Ovary (tissue), 9 donors: ENCODE data around the gene TBC1D5. TPM values are rescaled to one million over a fixed set of nuclear protein-coding genes. Genes with fewer than 3 reads are reported as not detected.

ENCODE experiments used
- DNase-seq, 5 donors: peaks; one replicate each; pipeline ENCODE4 v3.0.0-alpha.2; 2019 to 2020
- H3K27ac ChIP-seq, 2 donors: fragments of 200-600 bp; one replicate each; pipeline versions ENCODE4 v1.5.1 to v1.8.0; 2019 to 2022
- H3K27me3 ChIP-seq: fragments of 200-600 bp; one replicate; pipeline ENCODE4 v1.8.0; 2022
- H3K36me3 ChIP-seq: fragments of 200-600 bp; sonication (generic); one replicate; pipeline ENCODE4 v1.5.1; 2019
- H3K4me1 ChIP-seq: one replicate; pipeline ENCODE4 v1.8.1; 2013; ENCODE audit warnings: mild to moderate bottlenecking, moderate library complexity; ENCODE audit not compliant: insufficient read depth
- H3K4me3 ChIP-seq: fragments of 200-600 bp; sonication (generic); one replicate; pipeline ENCODE4 v1.5.1; 2017
- H3K9me3 ChIP-seq, 2 donors: fragments of 200-600 bp in 1 of 2; sonication (generic) in 1 of 2; one replicate each; pipeline versions ENCODE4 v1.5.1 to v1.8.1; 2013 to 2019; ENCODE audit warnings: mild to moderate bottlenecking in 1 of 2, moderate library complexity in 1 of 2
- EP300 ChIP-seq: sonication (generic); formaldehyde crosslinking; IDR thresholded peaks from one replicate; pipeline ENCODE4 v1.6.1; 2017; ENCODE audit warnings: antibody characterized with exemption
- POLR2A ChIP-seq: fragments of 450-650 bp; IDR thresholded peaks from one replicate; pipeline ENCODE4 v1.6.1; 2017; ENCODE audit warnings: antibody characterized with exemption, mild to moderate bottlenecking, moderate library complexity
- WGBS, 3 donors: extraction: QIAGEN DNeasy Blood & Tissue Kit in 1 of 3; methylation state at CpG; one replicate each; pipeline versions ENCODE4 v1.1.5 to v1.1.7; 2013 to 2017; 5-methylcytosine and 5-hydroxymethylcytosine counted together
- intact Hi-C, 4 donors: fragments of 100-400 bp; cut with DNase I; formaldehyde crosslinking; loops; one replicate each; pipeline versions ENCODE4 v1.11.0 to v1.15.1; 2022 to 2023
- polyA plus RNA-seq, 2 donors: library from polyadenylated mRNA; stranded (reverse); fragments of 200-250 nt in 1 of 2; fragments of 350-450 nt in 1 of 2; fragmentation: Illumina TruSeq in 1 of 2; extraction: RNeasy Lipid Tissue Mini Kit (QIAGEN cat#74804) in 1 of 2; gene quantifications; one replicate each; pipeline ENCODE4 v1.2.3, GENCODE V29; 2013 to 2014
- total RNA-seq, 7 donors: library from RNA; depleted of rRNA in 2 of 7; stranded (reverse); fragments of >200 nt in 2 of 7; fragmentation: NEBNext Ultra II Directional in 3 of 7; extraction: Animal tissue kit (Norgen Biotek cat#: 25700) in 3 of 7; gene quantifications; one replicate each; pipeline versions ENCODE4 v1.1.0 to v1.2.4, GENCODE V29; 2016 to 2023
- TF ChIP-seq, protein P1 (sequence below), 3 donors: fragments of 450-650 bp in 2 of 3; fragments of 200-600 bp in 1 of 3; IDR thresholded peaks; one replicate each; pipeline versions ENCODE4 v1.5.1 to v1.8.0; 2016 to 2022; ENCODE audit warnings: antibody characterized with exemption in 3 of 3, mild to moderate bottlenecking in 1 of 3
- donor health status: DM: no; HTN: no; CAD: no; lungs with moderate emphysema.
- donor health status: DM: no; HTN: no; CAD: no.
- donor health status: Bipolar disorder and iron deficiency.
- donor health status: DM: yes; HTN: yes; CAD: no.
- donor health status: DM: no; HTN: no; CAD: no.
- donor health status: DM: yes; HTN: yes; CAD: no.

The TBC1D5 gene
- total and polyA plus RNA-seq, 9 donors: 20.7 to 73.5 (median 61.0) TPM

DNA sequence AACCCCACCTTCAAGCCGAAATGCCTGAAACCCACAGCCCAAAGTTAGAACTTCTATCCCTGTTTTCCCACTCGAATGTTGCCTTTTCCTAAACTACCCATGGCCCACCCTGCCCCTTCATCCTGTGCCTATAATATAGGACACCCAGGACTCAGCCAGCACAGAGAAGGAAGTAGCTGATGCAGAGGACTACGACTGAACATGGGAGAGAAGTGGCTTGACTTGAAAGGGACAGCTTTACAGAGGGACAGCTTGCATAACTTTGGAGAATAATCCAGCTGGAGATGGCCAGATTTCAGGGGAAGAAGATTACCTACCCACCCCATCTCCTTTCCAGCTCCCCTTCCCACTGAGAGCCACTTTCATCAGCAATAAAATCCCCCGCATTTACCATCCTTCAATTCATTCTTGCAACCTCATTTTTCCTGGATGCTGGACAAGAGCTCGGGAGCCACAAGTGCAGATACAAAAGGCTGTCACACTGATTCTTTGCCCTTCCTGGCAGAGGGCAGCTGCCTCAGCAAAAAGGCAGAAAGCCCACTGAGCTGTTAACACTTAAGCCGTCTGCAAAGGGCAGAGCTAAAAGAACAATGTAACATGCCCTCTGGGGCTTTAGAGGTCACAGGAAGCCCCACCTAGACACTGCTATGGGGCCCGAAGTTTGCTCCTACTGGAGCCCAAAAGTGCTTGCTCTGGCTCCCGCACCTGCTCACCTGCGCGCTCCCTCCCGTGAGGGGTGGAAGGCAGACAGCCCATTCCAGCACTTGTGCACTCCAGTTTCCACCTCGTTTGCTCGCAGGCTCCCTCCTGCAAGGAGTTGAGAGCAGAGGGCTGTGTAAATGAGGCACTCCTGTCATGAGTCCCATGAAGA is 224.0 kb downstream of the TBC1D5 start:
- intact Hi-C loops: no loop called here
- TF ChIP-seq EP300: no peak
- TF ChIP-seq POLR2A: no peak
- TF ChIP-seq, protein P1, sequence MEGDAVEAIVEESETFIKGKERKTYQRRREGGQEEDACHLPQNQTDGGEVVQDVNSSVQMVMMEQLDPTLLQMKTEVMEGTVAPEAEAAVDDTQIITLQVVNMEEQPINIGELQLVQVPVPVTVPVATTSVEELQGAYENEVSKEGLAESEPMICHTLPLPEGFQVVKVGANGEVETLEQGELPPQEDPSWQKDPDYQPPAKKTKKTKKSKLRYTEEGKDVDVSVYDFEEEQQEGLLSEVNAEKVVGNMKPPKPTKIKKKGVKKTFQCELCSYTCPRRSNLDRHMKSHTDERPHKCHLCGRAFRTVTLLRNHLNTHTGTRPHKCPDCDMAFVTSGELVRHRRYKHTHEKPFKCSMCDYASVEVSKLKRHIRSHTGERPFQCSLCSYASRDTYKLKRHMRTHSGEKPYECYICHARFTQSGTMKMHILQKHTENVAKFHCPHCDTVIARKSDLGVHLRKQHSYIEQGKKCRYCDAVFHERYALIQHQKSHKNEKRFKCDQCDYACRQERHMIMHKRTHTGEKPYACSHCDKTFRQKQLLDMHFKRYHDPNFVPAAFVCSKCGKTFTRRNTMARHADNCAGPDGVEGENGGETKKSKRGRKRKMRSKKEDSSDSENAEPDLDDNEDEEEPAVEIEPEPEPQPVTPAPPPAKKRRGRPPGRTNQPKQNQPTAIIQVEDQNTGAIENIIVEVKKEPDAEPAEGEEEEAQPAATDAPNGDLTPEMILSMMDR (IDR thresholded peaks at IDR 0.05): no peak
- WGBS, 3 donors: 92% methylated on average over 13 of the region's 13 CpGs

DNA sequence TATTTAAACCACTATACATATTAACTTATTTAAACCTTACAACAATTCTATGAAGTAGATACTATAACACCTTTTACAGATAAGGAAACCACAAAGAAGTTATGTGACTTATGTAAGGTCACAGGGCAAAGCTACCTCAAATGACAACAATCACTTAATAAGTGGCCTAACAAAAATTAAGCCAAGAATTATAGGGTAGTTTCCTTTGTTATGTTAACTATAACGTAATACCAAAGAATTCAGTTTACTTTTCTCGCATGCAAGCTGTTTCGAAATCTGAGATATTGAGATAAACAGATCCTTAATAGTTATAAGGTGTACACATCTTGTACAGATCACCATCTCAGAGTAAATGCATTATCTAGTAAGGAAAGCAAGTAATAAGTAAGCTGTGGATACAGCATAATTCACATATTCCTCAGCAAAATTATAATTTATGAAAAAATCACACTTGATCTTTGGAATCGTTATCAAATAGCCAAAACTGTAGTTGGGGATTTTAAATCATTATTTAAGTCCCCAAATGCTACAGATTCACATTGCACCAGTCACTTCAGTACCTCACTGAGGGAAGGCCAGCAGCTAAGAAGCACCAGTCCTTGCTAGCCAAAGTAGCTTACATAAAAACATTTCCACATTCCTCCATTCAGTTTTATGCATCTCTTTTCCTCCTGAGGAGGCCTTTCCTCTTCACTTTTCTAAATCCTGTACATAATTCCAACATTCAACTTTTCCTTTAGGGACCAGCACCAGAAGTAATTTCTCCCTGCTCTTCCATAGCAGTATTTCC is 226.8 kb downstream of the TBC1D5 start:
- Histone ChIP-seq H3K27ac (no peak overlapping the region), H3K9me3 (no peaks in the 10 kb centered on the region), H3K4me3 (no peak overlapping the region), H3K36me3 (no peaks in the 10 kb centered on the region), H3K27me3 (no peaks in the 10 kb centered on the region), H3K4me1 (no peaks in the 10 kb centered on the region)
- intact Hi-C loops: no loop called here
- TF ChIP-seq EP300 (no peak), POLR2A (no peak)
- TF ChIP-seq, protein P1 (IDR thresholded peaks at IDR 0.05): no peak
- 93 to 95% (median 94%) methylated on average over 4 of the region's 4 CpGs for WGBS, 3 donors
- no peak for DNase-seq

More for the DNA sequence above, 224.0 kb downstream of the TBC1D5 start:
- no peak for DNase-seq
- no peaks in the 10 kb centered on the region for H3K4me1 ChIP-seq
- H3K27ac ChIP-seq: no peak overlapping the region
- no peaks in the 10 kb centered on the region for H3K36me3 ChIP-seq
- no peaks in the 10 kb centered on the region for H3K27me3 ChIP-seq
- H3K9me3 ChIP-seq: no peaks in the 10 kb centered on the region
- H3K4me3 ChIP-seq: no peak overlapping the region

DNA sequence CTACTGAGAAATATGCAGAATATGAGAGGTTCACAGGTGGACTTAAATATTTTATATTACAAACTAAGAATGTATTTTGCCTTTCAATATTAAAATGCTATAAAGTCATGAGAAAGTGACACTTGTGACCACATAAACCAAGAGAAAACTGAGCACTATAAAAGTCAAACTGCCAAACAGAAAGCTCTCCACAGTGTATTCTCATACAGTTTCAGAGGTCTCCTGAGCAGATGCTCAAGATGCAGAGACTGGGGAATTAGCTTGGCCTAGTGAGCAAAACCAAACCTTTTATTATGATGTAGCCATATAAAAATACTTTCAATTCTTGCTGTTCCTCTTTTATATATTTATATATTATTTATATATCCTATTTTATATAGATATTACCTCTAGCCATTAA is 227.8 kb downstream of the TBC1D5 start:
- TF ChIP-seq, protein P1 (IDR thresholded peaks at IDR 0.05): no peak
- no peak for TF ChIP-seq POLR2A
- no peak for TF ChIP-seq EP300
- no peaks in the 10 kb centered on the region for H3K4me1 ChIP-seq
- intact Hi-C loops: no loop called here
- H3K27me3 ChIP-seq: no peaks in the 10 kb centered on the region
- no peaks in the 10 kb centered on the region for H3K9me3 ChIP-seq
- DNase-seq: no peak
- no peaks in the 10 kb centered on the region for H3K36me3 ChIP-seq
- H3K27ac ChIP-seq: no peak overlapping the region
- H3K4me3 ChIP-seq: no peak overlapping the region

DNA sequence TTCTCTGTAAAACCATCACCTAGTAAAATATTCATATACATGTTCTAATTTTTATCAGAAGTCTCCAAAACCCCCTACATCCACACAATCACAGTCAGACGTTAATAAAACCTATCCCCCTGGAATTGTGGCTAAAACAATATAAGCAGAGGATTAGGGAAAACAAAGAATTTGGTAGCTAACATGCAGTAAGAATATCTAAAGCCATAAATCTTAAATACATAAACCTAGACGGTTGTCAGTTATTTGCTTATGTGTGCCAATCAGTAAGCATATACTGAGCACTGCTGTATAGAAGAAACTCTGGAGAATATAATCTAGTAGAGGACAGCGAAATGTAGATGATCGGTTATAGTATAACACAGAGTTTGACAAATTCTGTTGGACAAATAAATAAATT is 232.2 kb downstream of the TBC1D5 start:
- intact Hi-C loops: no loop called here
- 85 to 91% (median 89%) methylated on average over 4 of the region's 4 CpGs for WGBS, 3 donors
- no peaks in the 10 kb centered on the region for H3K36me3 ChIP-seq
- H3K27ac ChIP-seq: no peak overlapping the region
- H3K27me3 ChIP-seq: no peaks in the 10 kb centered on the region
- no peak for DNase-seq
- H3K4me3 ChIP-seq: no peak overlapping the region
- H3K4me1 ChIP-seq: no peaks in the 10 kb centered on the region
- TF ChIP-seq, protein P1 (IDR thresholded peaks at IDR 0.05): no peak
- TF ChIP-seq POLR2A (no peak), EP300 (no peak)
- no peaks in the 10 kb centered on the region for H3K9me3 ChIP-seq
